WTC11 (cell line): ENCODE results near the gene INTS7. TPM values are rescaled to one million over a fixed set of nuclear protein-coding genes. Genes with fewer than 3 reads are reported as not detected.
"Not testable (repeated sequence)": the region's sequence is repeated elsewhere in the genome, so short reads cannot be mapped to it uniquely, and the experiment has no call there.

ENCODE experiments used
- ATAC-seq: fragments of 200-7000 bp; cut with Tn5 transposase; 2 replicates; pipeline ENCODE4 v1.10.0; 2021; ENCODE audit warnings: mild to moderate bottlenecking, moderate library complexity
- CTCF ChIA-PET: fragments of 300-600 bp; sonication (Branson Sonifier 250); formaldehyde crosslinking; loops from one replicate; lab custom pipeline; 2021; ENCODE audit warnings: antibody characterized with exemption; lab: Charles Lee
- POLR2A ChIA-PET: fragments of 350-600 bp; sonication (Branson Sonifier 250); formaldehyde crosslinking; loops from one replicate; lab custom pipeline; 2021; ENCODE audit warnings: antibody characterized with exemption; lab: Charles Lee
- DNase-seq: peaks from one replicate; pipeline ENCODE4 v3.0.0; 2021; ENCODE audit warnings: low spot score
- H3K27ac Mint-ChIP-seq: 2 replicates; pipeline ENCODE4 v1.8.0; 2021; ENCODE audit warnings: mixed read lengths
- H3K27me3 Mint-ChIP-seq: 2 replicates; pipeline ENCODE4 v1.8.0; 2021; ENCODE audit warnings: low read depth, mild to moderate bottlenecking, moderate library complexity, mixed read lengths
- H3K36me3 Mint-ChIP-seq: 2 replicates; pipeline ENCODE4 v1.8.0; 2021; ENCODE audit warnings: mixed read lengths
- H3K4me1 Mint-ChIP-seq: 2 replicates; pipeline ENCODE4 v1.8.0; 2022; ENCODE audit warnings: mixed read lengths
- H3K4me3 Mint-ChIP-seq: 2 replicates; pipeline ENCODE4 v1.8.0; 2021; ENCODE audit warnings: mild to moderate bottlenecking, moderate library complexity, mixed read lengths
- H3K9me3 Mint-ChIP-seq: 2 replicates; pipeline ENCODE4 v1.8.0; 2021; ENCODE audit warnings: mixed read lengths
- ATF1 ChIP-seq: sonication (generic); formaldehyde crosslinking; IDR thresholded peaks from 2 replicates; pipeline ENCODE4 v1.8.1; 2023; ENCODE audit warnings: mild to moderate bottlenecking, moderate library complexity, missing genetic modification reagents
- ATF3 ChIP-seq: sonication (generic); formaldehyde crosslinking; conservative IDR thresholded peaks from 2 replicates; pipeline ENCODE4 v1.8.1; 2022; ENCODE audit warnings: mild to moderate bottlenecking, missing genetic modification reagents
- CREB1 ChIP-seq: sonication (generic); formaldehyde crosslinking; IDR thresholded peaks from 2 replicates; pipeline ENCODE4 v1.8.0; 2023; ENCODE audit warnings: mild to moderate bottlenecking, missing genetic modification reagents
- E2F5 ChIP-seq: sonication (generic); formaldehyde crosslinking; IDR thresholded peaks from 2 replicates; pipeline ENCODE4 v1.8.1; 2022; ENCODE audit warnings: mild to moderate bottlenecking, moderate library complexity, missing genetic modification reagents
- ESRRA ChIP-seq: sonication (generic); formaldehyde crosslinking; IDR thresholded peaks from 2 replicates; pipeline ENCODE4 v1.8.1; 2022; ENCODE audit warnings: mild to moderate bottlenecking, missing genetic modification reagents, borderline replicate concordance
- FOXP1 ChIP-seq: sonication (generic); formaldehyde crosslinking; IDR thresholded peaks from 2 replicates; pipeline ENCODE4 v1.8.0; 2022; ENCODE audit warnings: missing genetic modification reagents, mild to moderate bottlenecking, moderate library complexity, borderline replicate concordance
- GABPB1 ChIP-seq: sonication (generic); formaldehyde crosslinking; IDR thresholded peaks from 2 replicates; pipeline ENCODE4 v1.8.1; 2023; ENCODE audit warnings: mild to moderate bottlenecking, missing genetic modification reagents
- GRHL2 ChIP-seq: fragments of 250-450 bp; sonication (Bioruptor Pico); IDR thresholded peaks from 2 replicates; pipeline ENCODE4 v1.8.0; 2022; ENCODE audit warnings: mild to moderate bottlenecking, moderate library complexity; ENCODE audit not compliant: insufficient replicate concordance, severe bottlenecking
- IRF2 ChIP-seq: sonication (generic); formaldehyde crosslinking; IDR thresholded peaks from 2 replicates; pipeline ENCODE4 v1.8.0; 2022; ENCODE audit warnings: low read depth, missing genetic modification reagents, borderline replicate concordance
- JAZF1 ChIP-seq: fragments of 250-450 bp; sonication (Bioruptor Pico); IDR thresholded peaks from 2 replicates; pipeline ENCODE4 v1.9.0; 2021; ENCODE audit warnings: moderate library complexity, mild to moderate bottlenecking, inconsistent platforms
- NFYB ChIP-seq: sonication (generic); formaldehyde crosslinking; conservative IDR thresholded peaks from 2 replicates; pipeline ENCODE4 v1.8.0; 2022; ENCODE audit warnings: low read depth, missing genetic modification reagents
- RORB ChIP-seq: fragments of 250-450 bp; sonication (Bioruptor Pico); IDR thresholded peaks from 2 replicates; pipeline ENCODE4 v1.9.0; 2021; ENCODE audit warnings: mild to moderate bottlenecking
- SMAD4 ChIP-seq: sonication (generic); formaldehyde crosslinking; IDR thresholded peaks from 2 replicates; pipeline ENCODE4 v1.8.0; 2022; ENCODE audit warnings: mild to moderate bottlenecking, missing genetic modification reagents
- SOX15 ChIP-seq: fragments of 250-450 bp; sonication (Bioruptor Pico); IDR thresholded peaks from 2 replicates; pipeline ENCODE4 v1.9.0; 2021; ENCODE audit warnings: mild to moderate bottlenecking
- TP53 ChIP-seq: sonication (generic); formaldehyde crosslinking; IDR thresholded peaks from 2 replicates; pipeline ENCODE4 v1.8.1; 2023; ENCODE audit warnings: mild to moderate bottlenecking, missing genetic modification reagents
- ZNF396 ChIP-seq: fragments of 250-450 bp; sonication (Bioruptor Pico); IDR thresholded peaks from 2 replicates; pipeline ENCODE4 v1.8.0; 2021; ENCODE audit warnings: mild to moderate bottlenecking, moderate library complexity, borderline replicate concordance
- ZNF671 ChIP-seq: fragments of 250-450 bp; sonication (Bioruptor Pico); IDR thresholded peaks from 2 replicates; pipeline ENCODE4 v1.8.0; 2021; ENCODE audit warnings: mild to moderate bottlenecking
- total RNA-seq: library from RNA; stranded (reverse); gene quantifications from 3 replicates; pipeline ENCODE4 v1.2.3, GENCODE V29; 2021
- TF ChIP-seq, protein P1 (sequence below): sonication (generic); formaldehyde crosslinking; IDR thresholded peaks from 2 replicates; pipeline ENCODE4 v1.8.1; 2022; ENCODE audit warnings: mild to moderate bottlenecking, missing genetic modification reagents, moderate library complexity, borderline replicate concordance
- TF ChIP-seq, protein P2 (sequence below): sonication (generic); formaldehyde crosslinking; IDR thresholded peaks from 2 replicates; pipeline ENCODE4 v1.8.0; 2023; ENCODE audit warnings: missing genetic modification reagents
- TF ChIP-seq, protein P3 (sequence below): sonication (generic); formaldehyde crosslinking; IDR thresholded peaks from 2 replicates; pipeline ENCODE4 v1.8.1; 2022; ENCODE audit warnings: low read depth, mild to moderate bottlenecking, moderate library complexity, missing genetic modification reagents, borderline replicate concordance
- TF ChIP-seq, protein P4 (sequence below): fragments of 250-450 bp; sonication (Bioruptor Pico); IDR thresholded peaks from 2 replicates; pipeline ENCODE4 v1.8.0; 2021; ENCODE audit warnings: mild to moderate bottlenecking

Gene INTS7
- total RNA-seq, 1 experiment from 2014 or later, result 17.2 TPM

DNA sequence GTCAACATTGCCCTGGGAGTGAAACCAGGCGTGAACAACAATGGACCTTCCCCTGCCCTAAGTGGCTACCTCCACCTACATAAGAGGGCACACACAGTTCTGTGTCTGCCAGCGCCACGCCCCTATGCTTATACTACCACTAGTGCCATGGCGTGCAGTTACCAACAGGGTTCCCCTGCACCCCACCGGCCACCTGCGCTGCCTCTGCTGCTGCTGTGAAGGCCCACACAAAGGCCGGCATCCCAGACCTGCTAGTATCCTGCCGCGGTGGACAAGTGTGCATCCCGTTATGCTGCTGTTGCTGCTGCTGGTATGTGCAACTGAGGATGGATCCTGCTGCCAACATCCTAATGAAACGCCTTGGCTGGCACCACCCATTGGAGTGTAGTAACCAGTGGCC is 75.7 kb downstream of the INTS7 start:
- peaks cover 32% of the 10 kb centered on the region for H3K36me3 Mint-ChIP-seq
- no peaks in the 10 kb centered on the region for H3K27me3 Mint-ChIP-seq
- H3K4me1 Mint-ChIP-seq, result no peaks in the 10 kb centered on the region
- POLR2A ChIA-PET, result no interaction called here
- no peak overlapping the region for H3K27ac Mint-ChIP-seq
- no peak overlapping the region for H3K4me3 Mint-ChIP-seq
- H3K9me3 Mint-ChIP-seq, result peaks cover 14% of the 10 kb centered on the region
- DNase-seq, result no peak
- TF ChIP-seq RORB (CRISPR knock-in tag) (no peak), ATF3 (CRISPR knock-in tag) (no peak), ESRRA (no peak), E2F5 (CRISPR knock-in tag) (no peak)
- TF ChIP-seq, protein P1, sequence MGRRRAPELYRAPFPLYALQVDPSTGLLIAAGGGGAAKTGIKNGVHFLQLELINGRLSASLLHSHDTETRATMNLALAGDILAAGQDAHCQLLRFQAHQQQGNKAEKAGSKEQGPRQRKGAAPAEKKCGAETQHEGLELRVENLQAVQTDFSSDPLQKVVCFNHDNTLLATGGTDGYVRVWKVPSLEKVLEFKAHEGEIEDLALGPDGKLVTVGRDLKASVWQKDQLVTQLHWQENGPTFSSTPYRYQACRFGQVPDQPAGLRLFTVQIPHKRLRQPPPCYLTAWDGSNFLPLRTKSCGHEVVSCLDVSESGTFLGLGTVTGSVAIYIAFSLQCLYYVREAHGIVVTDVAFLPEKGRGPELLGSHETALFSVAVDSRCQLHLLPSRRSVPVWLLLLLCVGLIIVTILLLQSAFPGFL, result no peak
- TF ChIP-seq, protein P2, sequence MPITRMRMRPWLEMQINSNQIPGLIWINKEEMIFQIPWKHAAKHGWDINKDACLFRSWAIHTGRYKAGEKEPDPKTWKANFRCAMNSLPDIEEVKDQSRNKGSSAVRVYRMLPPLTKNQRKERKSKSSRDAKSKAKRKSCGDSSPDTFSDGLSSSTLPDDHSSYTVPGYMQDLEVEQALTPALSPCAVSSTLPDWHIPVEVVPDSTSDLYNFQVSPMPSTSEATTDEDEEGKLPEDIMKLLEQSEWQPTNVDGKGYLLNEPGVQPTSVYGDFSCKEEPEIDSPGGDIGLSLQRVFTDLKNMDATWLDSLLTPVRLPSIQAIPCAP (CRISPR knock-in tag), result no peak
- TF ChIP-seq, all 79 proteins: peak for 0
- CTCF ChIA-PET, result no interaction called here
- ATAC-seq, result no peak

- Mint-ChIP-seq H3K27ac (no peak overlapping the region), H3K9me3 (peaks cover 14% of the 10 kb centered on the region), H3K4me1 (no peaks in the 10 kb centered on the region), H3K4me3 (no peak overlapping the region), H3K27me3 (no peaks in the 10 kb centered on the region), H3K36me3 (peaks cover 32% of the 10 kb centered on the region)
- no peak for TF ChIP-seq ZNF671
- TF ChIP-seq NFYB (CRISPR knock-in tag), result no peak
- TF ChIP-seq JAZF1 (CRISPR knock-in tag), result no peak
- TF ChIP-seq, protein P3, sequence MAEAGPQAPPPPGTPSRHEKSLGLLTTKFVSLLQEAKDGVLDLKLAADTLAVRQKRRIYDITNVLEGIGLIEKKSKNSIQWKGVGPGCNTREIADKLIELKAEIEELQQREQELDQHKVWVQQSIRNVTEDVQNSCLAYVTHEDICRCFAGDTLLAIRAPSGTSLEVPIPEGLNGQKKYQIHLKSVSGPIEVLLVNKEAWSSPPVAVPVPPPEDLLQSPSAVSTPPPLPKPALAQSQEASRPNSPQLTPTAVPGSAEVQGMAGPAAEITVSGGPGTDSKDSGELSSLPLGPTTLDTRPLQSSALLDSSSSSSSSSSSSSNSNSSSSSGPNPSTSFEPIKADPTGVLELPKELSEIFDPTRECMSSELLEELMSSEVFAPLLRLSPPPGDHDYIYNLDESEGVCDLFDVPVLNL, result no peak
- no peak for TF ChIP-seq IRF2 (CRISPR knock-in tag)
- no peak for TF ChIP-seq SOX15 (CRISPR knock-in tag)
- CTCF ChIA-PET, result no interaction called here
- ATAC-seq, result no peak
- no peak for DNase-seq
- POLR2A ChIA-PET, result no interaction called here
Observed at GRCh38 chr1:211959221-211959620, 76.1 kb downstream of the INTS7 start.

- H3K27ac Mint-ChIP-seq, H3K4me3 Mint-ChIP-seq, DNase-seq, ATAC-seq, H3K4me1 Mint-ChIP-seq, POLR2A ChIA-PET, H3K27me3 Mint-ChIP-seq, CTCF ChIA-PET: not testable (repeated sequence)
- Mint-ChIP-seq H3K36me3 (peaks cover 34% of the 10 kb centered on the region), H3K9me3 (peaks cover 14% of the 10 kb centered on the region)
Observed at GRCh38 chr1:211954028-211954427, 81.3 kb downstream of the INTS7 start.

GRCh38 chr1:211953543-211953942 is 81.8 kb downstream of the INTS7 start:
- H3K4me3 Mint-ChIP-seq, POLR2A ChIA-PET, CTCF ChIA-PET, H3K4me1 Mint-ChIP-seq, H3K27ac Mint-ChIP-seq, ATAC-seq, H3K27me3 Mint-ChIP-seq, DNase-seq: not testable (repeated sequence)
- peaks cover 14% of the 10 kb centered on the region for H3K9me3 Mint-ChIP-seq
- H3K36me3 Mint-ChIP-seq, result peaks cover 31% of the 10 kb centered on the region

GRCh38 chr1:211952299-211952698 is 83.1 kb downstream of the INTS7 start:
- POLR2A ChIA-PET, result interaction anchor here (0.6 kb wide), 1 partner anchor 161 kb away, joined by 7 read pairs; no protein-coding TSS in a partner anchor
- no peaks in the 10 kb centered on the region for H3K27me3 Mint-ChIP-seq
- ATAC-seq (no peak), DNase-seq (no peak)
- H3K4me1 Mint-ChIP-seq, result peaks cover 12% of the 10 kb centered on the region
- H3K4me3 Mint-ChIP-seq, result no peak overlapping the region
- H3K36me3 Mint-ChIP-seq, result peaks cover 28% of the 10 kb centered on the region
- CTCF ChIA-PET, result no interaction called here
- peaks cover 14% of the 10 kb centered on the region for H3K9me3 Mint-ChIP-seq
- no peak overlapping the region for H3K27ac Mint-ChIP-seq
- TF ChIP-seq FOXP1 (CRISPR knock-in tag) (no peak), ATF3 (CRISPR knock-in tag) (no peak), ATF1 (CRISPR knock-in tag) (no peak), SOX15 (CRISPR knock-in tag) (no peak), CREB1 (no peak), GABPB1 (CRISPR knock-in tag) (no peak), GRHL2 (CRISPR knock-in tag) (no peak), ESRRA (no peak), ZNF396 (no peak), SMAD4 (CRISPR knock-in tag) (no peak), TP53 (CRISPR knock-in tag) (no peak)
- TF ChIP-seq, protein P4, sequence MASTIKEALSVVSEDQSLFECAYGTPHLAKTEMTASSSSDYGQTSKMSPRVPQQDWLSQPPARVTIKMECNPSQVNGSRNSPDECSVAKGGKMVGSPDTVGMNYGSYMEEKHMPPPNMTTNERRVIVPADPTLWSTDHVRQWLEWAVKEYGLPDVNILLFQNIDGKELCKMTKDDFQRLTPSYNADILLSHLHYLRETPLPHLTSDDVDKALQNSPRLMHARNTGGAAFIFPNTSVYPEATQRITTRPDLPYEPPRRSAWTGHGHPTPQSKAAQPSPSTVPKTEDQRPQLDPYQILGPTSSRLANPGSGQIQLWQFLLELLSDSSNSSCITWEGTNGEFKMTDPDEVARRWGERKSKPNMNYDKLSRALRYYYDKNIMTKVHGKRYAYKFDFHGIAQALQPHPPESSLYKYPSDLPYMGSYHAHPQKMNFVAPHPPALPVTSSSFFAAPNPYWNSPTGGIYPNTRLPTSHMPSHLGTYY (CRISPR knock-in tag), result no peak
